ENCODE results near the gene WDR54. TPM values are rescaled to one million over a fixed set of nuclear protein-coding genes. Genes with fewer than 3 reads are reported as not detected.

The WDR54 gene, protein sequence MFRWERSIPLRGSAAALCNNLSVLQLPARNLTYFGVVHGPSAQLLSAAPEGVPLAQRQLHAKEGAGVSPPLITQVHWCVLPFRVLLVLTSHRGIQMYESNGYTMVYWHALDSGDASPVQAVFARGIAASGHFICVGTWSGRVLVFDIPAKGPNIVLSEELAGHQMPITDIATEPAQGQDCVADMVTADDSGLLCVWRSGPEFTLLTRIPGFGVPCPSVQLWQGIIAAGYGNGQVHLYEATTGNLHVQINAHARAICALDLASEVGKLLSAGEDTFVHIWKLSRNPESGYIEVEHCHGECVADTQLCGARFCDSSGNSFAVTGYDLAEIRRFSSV
- total RNA-seq (2013; cell fraction: nucleolus; rRNA removed) = 58.9 and 61.5 TPM in 2 replicates
- total RNA-seq (2014; rRNA removed) (71.8 and 77.1 TPM in 2 replicates), total RNA-seq (2014; rRNA removed; fragmentation: Illumina TruSeq; extraction: Trizol) (38.2 and 39.0 TPM in 2 replicates), total RNA-seq (2021) (64.8 and 66.0 TPM in 2 replicates), polyA plus RNA-seq (2011; rRNA removed) (72.2 and 116 TPM in 2 replicates), polyA plus RNA-seq (2014; fragmentation: Illumina TruSeq; extraction: Trizol) (22.3 and 43.0 TPM in 2 replicates), polyA plus RNA-seq (2014; fragmentation: Nextera tagmentation; extraction: Ambion mirVana) (10 to 100 TPM; 88.7 to 89.5 TPM), polyA plus RNA-seq (2014; rRNA removed) (80.8 and 90.9 TPM in 2 replicates), polyA plus RNA-seq (2016; fragmentation: Nextera tagmentation; extraction: Ambion mirVana) (100 to 1,000 TPM; 104 to 116 TPM), polyA minus RNA-seq (2011; rRNA and poly(A)+ RNA removed) (151 and 248 TPM in 2 replicates), Bru-seq, nascent RNA (percentile 71 among the genes with signal in this experiment), BruChase-seq, experiment 1, labeled RNA remaining after a 6-hour chase (percentile 63 among the genes with signal in this experiment), BruChase-seq, experiment 2, labeled RNA remaining after a 2-hour chase (percentile 65 among the genes with signal in this experiment)
- polyA plus RNA-seq (2011; ENCODE audit: low read depth) = 64.2 TPM
- 215 and 228 TPM in 2 replicates for polyA plus RNA-seq (2011; cell fraction: cytosol; rRNA removed)
- 204 and 286 TPM in 2 replicates for polyA plus RNA-seq (2011; cell fraction: nucleus; rRNA removed)
- polyA plus RNA-seq (2012) = 92.9 and 130 TPM in 2 replicates
- 50.4 and 56.4 TPM in 2 replicates for polyA minus RNA-seq (2011; cell fraction: cytosol; rRNA and poly(A)+ RNA removed)
- 41.8 and 61.0 TPM in 2 replicates for polyA minus RNA-seq (2011; cell fraction: nucleus; rRNA and poly(A)+ RNA removed)
- long read RNA-seq, experiment 1, transcript WDR54-210 (10 exons, 1,046 nt) = minor isoform, 5 of 66 reads
- long read RNA-seq, experiment 1, transcript WDR54-201 (10 exons, 1,147 nt) = major isoform, 49 of 66 reads
- long read RNA-seq, experiment 1, partial matches to known transcripts = 0 of 66 reads
- long read RNA-seq, experiment 1, other reads (novel, unspliced or antisense) = 12 of 66 reads
- long read RNA-seq, experiment 2, transcript WDR54-201 (10 exons, 1,147 nt) = major isoform, 129 of 155 reads
- long read RNA-seq, experiment 2, partial matches to known transcripts = 4 of 155 reads
- long read RNA-seq, experiment 2, other reads (novel, unspliced or antisense) = 17 of 155 reads

DNA sequence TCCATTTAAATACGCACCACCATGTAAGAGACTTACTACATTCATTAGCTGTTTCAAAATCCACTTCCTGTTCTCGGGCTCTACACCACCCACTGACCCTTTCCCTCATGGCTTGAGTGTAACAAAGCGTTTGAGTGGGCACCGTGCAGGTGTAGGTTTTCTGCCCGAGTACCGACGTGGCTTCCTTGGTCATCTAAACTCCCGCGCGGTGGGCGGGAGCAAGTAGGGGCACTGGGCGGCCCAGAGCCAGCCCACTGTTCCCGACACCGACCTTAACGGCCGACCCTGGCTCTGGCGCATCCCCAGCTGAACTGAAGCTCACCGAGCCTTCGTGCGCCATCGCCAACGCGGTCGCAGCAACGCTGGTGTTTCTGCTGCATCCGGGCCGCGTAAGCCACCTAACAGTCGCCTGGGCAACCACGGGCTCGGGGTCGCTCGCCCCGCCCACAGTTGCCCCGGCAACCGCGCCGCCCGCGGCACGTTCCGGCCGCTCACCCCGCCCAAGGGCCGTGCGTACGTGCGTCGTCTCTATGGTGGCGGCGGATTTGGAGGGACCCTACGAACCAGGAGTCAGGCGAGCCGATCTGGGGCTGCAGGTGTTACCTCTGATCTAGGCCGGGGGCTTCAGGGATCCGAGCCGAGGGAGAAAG is at the start of gene WDR54, which contains the start of gene C2orf81:
Gene WDR54, plus strand, starts transcription at position 510 of the 650 bp plus-strand sequence. CDS start 424 bp downstream, outside the sequence.
Gene C2orf81, minus strand, starts transcription at position 399 of the 650 bp plus-strand sequence. Its CDS starts 59 bp downstream, at position 340.
- H3K4me3 ChIP-seq = peak within 1 kb of the TSS; percentile 78
- peak within 1 kb of the TSS; percentile 62 for H3K9ac ChIP-seq (ENCODE audit: control insufficient read depth, insufficient read depth, low read length)
- ChIA-PET RAD21 (ENCODE audit: unreplicated experiment) (interaction anchor here (0.9 to 2.4 kb wide), 8 partner anchors 15 to 146 kb away, joined by 3 to 11 read pairs (median 5); partner anchors contain the start of genes HTRA2, INO80B and WBP1), SMC1A (ENCODE audit: uncharacterized antibody, unreplicated experiment) (interaction anchor here (0.7 to 3.0 kb wide), 9 partner anchors 13 to 168 kb away, joined by 3 to 24 read pairs (median 3); partner anchors contain the start of genes INO80B and WBP1), CTCF (interaction anchor here (0.8 to 1.5 kb wide), 9 partner anchors 19 to 296 kb away, joined by 3 to 6 read pairs (median 3); no protein-coding TSS in a partner anchor), POLR2A (interaction anchor here (1.0 to 1.9 kb wide), 10 partner anchors 11 to 146 kb away, joined by 3 to 21 read pairs (median 5); partner anchors contain the start of genes INO80B, MRPL53 and WBP1)
- intact Hi-C loops (cut with micrococcal nuclease; ENCODE audit: unreplicated experiment) (loop anchor here (2.0 kb wide), 1 partner anchor 33 kb away; the partner anchor contains the start of gene INO80B), in situ Hi-C loops (cut with MboI) (no loop called here)
- no peaks in the 10 kb centered on the region for H4K20me1 ChIP-seq (ENCODE audit: control insufficient read depth, insufficient read depth)
- peaks cover 0 to 12% of the 10 kb centered on the region in 2 experiments; a peak in 1 of 4 replicates for H3K36me3 ChIP-seq (ENCODE audit: control insufficient read depth in 2 of 2, insufficient read depth in 2 of 2, low read length in 1 of 2)
- H3K9me3 ChIP-seq (replicated peaks; ENCODE audit: control insufficient read depth, insufficient read depth, low read length) = no peaks in the 10 kb centered on the region
- no peaks in the 10 kb centered on the region for H3K27me3 ChIP-seq (replicated peaks in 1 of 2; ENCODE audit: control insufficient read depth in 2 of 2, insufficient read depth in 2 of 2, low read length in 1 of 2)
- peak within 1 kb of the TSS; percentile 92 for H2AFZ ChIP-seq (ENCODE audit: control insufficient read depth, low read depth, low read length)
- DNase-seq (ENCODE audit: low read depth, low spot score) = peak; percentile 84
- H3K27ac ChIP-seq (ENCODE audit: control insufficient read depth, insufficient read depth) = peak within 1 kb of the TSS; percentile 80
- WGBS (ENCODE audit: insufficient coverage, insufficient replicate concordance, low lambda C conversion rate, missing lambda C conversion rate) = under 1% methylated on average over 56 of the region's 57 CpGs
- H3K4me2 ChIP-seq (ENCODE audit: control insufficient read depth, insufficient read depth) = peak within 1 kb of the TSS; percentile 83
- peak; percentile 95 for FAIRE-seq
- BruUV-seq (replicated peaks) = no TSS peak
- peaks cover 9% of the 10 kb centered on the region for H3K79me2 ChIP-seq (ENCODE audit: control insufficient read depth, insufficient read depth, low read length)
- peaks cover 22% of the 10 kb centered on the region for H3K4me1 ChIP-seq (ENCODE audit: control insufficient read depth, insufficient read depth, low read length)
- ATAC-seq = peak; percentile 96
- TF ChIP-seq RFX5 (IDR thresholded peaks at IDR 0.05; ENCODE audit: low read depth, low read length) (peak; percentile 54; the same call in 1 of the 2 replicates), ZNF24 (IDR thresholded peaks at IDR 0.05) (no peak), ZNF274 (IDR thresholded peaks at IDR 0.05; ENCODE audit: insufficient read depth, insufficient read length) (no peak), TCF12 (IDR thresholded peaks at IDR 0.05; ENCODE audit: low read depth, low read length) (0 out of 2 replicates have a peak, but pooled peaks have one; percentile 33), MEF2A (IDR thresholded peaks at IDR 0.05; ENCODE audit: insufficient read depth, low read depth, low read length) (0 out of 2 replicates have a peak, but pooled peaks have one; percentile 4), CEBPB (IDR thresholded peaks at IDR 0.05; ENCODE audit: borderline replicate concordance in 1 of 2, low read depth in 2 of 2, low read length in 2 of 2) (no peak), ZNF207 (IDR thresholded peaks at IDR 0.05; ENCODE audit: borderline replicate concordance) (peak; percentile 82; the same call in 1 of the 2 replicates), RUNX3 (IDR thresholded peaks at IDR 0.05; ENCODE audit: low read length) (peak; percentile 56; the same call in 1 of the 2 replicates), POLR2A (IDR thresholded peaks at IDR 0.05; ENCODE audit: low read depth, low read length) (peak; percentile 98), EZH2 (IDR thresholded peaks at IDR 0.05; ENCODE audit: borderline replicate concordance, control insufficient read depth, low read depth, low read length) (no peak)
- TF ChIP-seq, protein P1, sequence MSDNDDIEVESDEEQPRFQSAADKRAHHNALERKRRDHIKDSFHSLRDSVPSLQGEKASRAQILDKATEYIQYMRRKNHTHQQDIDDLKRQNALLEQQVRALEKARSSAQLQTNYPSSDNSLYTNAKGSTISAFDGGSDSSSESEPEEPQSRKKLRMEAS (IDR thresholded peaks at IDR 0.05; ENCODE audit: low read depth, low read length) = peak; percentile 92
- TF ChIP-seq, protein P2, sequence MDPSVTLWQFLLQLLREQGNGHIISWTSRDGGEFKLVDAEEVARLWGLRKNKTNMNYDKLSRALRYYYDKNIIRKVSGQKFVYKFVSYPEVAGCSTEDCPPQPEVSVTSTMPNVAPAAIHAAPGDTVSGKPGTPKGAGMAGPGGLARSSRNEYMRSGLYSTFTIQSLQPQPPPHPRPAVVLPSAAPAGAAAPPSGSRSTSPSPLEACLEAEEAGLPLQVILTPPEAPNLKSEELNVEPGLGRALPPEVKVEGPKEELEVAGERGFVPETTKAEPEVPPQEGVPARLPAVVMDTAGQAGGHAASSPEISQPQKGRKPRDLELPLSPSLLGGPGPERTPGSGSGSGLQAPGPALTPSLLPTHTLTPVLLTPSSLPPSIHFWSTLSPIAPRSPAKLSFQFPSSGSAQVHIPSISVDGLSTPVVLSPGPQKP (IDR thresholded peaks at IDR 0.05; ENCODE audit: low read depth, low read length) = no peak
- TF ChIP-seq, protein P3, sequence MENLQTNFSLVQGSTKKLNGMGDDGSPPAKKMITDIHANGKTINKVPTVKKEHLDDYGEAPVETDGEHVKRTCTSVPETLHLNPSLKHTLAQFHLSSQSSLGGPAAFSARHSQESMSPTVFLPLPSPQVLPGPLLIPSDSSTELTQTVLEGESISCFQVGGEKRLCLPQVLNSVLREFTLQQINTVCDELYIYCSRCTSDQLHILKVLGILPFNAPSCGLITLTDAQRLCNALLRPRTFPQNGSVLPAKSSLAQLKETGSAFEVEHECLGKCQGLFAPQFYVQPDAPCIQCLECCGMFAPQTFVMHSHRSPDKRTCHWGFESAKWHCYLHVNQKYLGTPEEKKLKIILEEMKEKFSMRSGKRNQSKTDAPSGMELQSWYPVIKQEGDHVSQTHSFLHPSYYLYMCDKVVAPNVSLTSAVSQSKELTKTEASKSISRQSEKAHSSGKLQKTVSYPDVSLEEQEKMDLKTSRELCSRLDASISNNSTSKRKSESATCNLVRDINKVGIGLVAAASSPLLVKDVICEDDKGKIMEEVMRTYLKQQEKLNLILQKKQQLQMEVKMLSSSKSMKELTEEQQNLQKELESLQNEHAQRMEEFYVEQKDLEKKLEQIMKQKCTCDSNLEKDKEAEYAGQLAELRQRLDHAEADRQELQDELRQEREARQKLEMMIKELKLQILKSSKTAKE (IDR thresholded peaks at IDR 0.05; ENCODE audit: low read depth, poor library complexity, severe bottlenecking) = no peak

Measured in GM12878 (cell line).